ENCODE results near the gene RPL6. TPM values are rescaled to one million over a fixed set of nuclear protein-coding genes. Genes with fewer than 3 reads are reported as not detected.

The RPL6 gene
- total and polyA plus RNA-seq, 8 donors: 590 to 1,871 (median 1,055) TPM

GRCh38 chr12:112367965-112368364 is 41.4 kb downstream of the RPL6 start:
- FAIRE-seq (no peak), ATAC-seq (no peak), DNase-seq (no peak)
- WGBS, 2 donors: 72 to 81% methylated on average over 3 of the region's 3 CpGs
- Histone ChIP-seq H3K9me3 (no peaks in the 10 kb centered on the region), H3K27me3 (no peaks in the 10 kb centered on the region), H3K36me3 (no peaks in the 10 kb centered on the region), H3K4me3 (no peak overlapping the region), H3K27ac (no peak overlapping the region), H3K4me1 (no peaks in the 10 kb centered on the region)
- TF ChIP-seq CTCF (IDR thresholded peaks at IDR 0.05): no peak
- intact Hi-C loops (cut with DNase I): no loop called here

- intact Hi-C loops (cut with DNase I): no loop called here
- Histone ChIP-seq H3K4me3 (no peak overlapping the region), H3K27me3 (no peaks in the 10 kb centered on the region), H3K4me1 (no peaks in the 10 kb centered on the region), H3K27ac (no peak overlapping the region), H3K36me3 (no peaks in the 10 kb centered on the region), H3K9me3 (no peaks in the 10 kb centered on the region)
- no peak for ATAC-seq
- DNase-seq: no peak
- no peak for TF ChIP-seq CTCF (IDR thresholded peaks at IDR 0.05)
- no peak for FAIRE-seq
- WGBS, 2 donors: 96 to 98% methylated on average over 3 of the region's 3 CpGs
Observed at GRCh38 chr12:112362310-112362709, 47.1 kb downstream of the RPL6 start.

GRCh38 chr12:112361271-112361670 is 48.1 kb downstream of the RPL6 start:
- intact Hi-C loops (cut with DNase I): no loop called here
- Histone ChIP-seq H3K27me3 (no peaks in the 10 kb centered on the region), H3K9me3 (no peaks in the 10 kb centered on the region), H3K4me3 (no peak overlapping the region), H3K27ac (no peak overlapping the region), H3K36me3 (no peaks in the 10 kb centered on the region), H3K4me1 (no peaks in the 10 kb centered on the region)
- FAIRE-seq (no peak), ATAC-seq (no peak), DNase-seq (no peak)
- WGBS, 2 donors: 83 to 87% methylated on average over 4 of the region's 4 CpGs
- no peak for TF ChIP-seq CTCF (IDR thresholded peaks at IDR 0.05)

- Histone ChIP-seq H3K9me3 (no peaks in the 10 kb centered on the region), H3K36me3 (no peaks in the 10 kb centered on the region), H3K27me3 (no peaks in the 10 kb centered on the region), H3K27ac (no peak overlapping the region), H3K4me3 (no peak overlapping the region), H3K4me1 (no peaks in the 10 kb centered on the region)
- no peak for TF ChIP-seq CTCF (IDR thresholded peaks at IDR 0.05)
- ATAC-seq: no peak
- DNase-seq: no peak
- intact Hi-C loops (cut with DNase I): no loop called here
- FAIRE-seq: no peak
- WGBS, 2 donors: 95 to 97% methylated on average over 4 of the region's 4 CpGs
Observed at GRCh38 chr12:112359290-112359689, 50.1 kb downstream of the RPL6 start.

GRCh38 chr12:112357214-112357613 is 52.2 kb downstream of the RPL6 start:
- no peak overlapping the region for H3K27ac ChIP-seq
- no peaks in the 10 kb centered on the region for H3K4me1 ChIP-seq
- H3K9me3 ChIP-seq: no peaks in the 10 kb centered on the region
- 88 to 92% methylated on average over 2 of the region's 2 CpGs for WGBS, 2 donors
- DNase-seq: no peak
- no peak overlapping the region for H3K4me3 ChIP-seq
- FAIRE-seq: no peak
- H3K36me3 ChIP-seq: no peaks in the 10 kb centered on the region
- no peak for TF ChIP-seq CTCF (IDR thresholded peaks at IDR 0.05)
- no peaks in the 10 kb centered on the region for H3K27me3 ChIP-seq
- intact Hi-C loops (cut with DNase I): no loop called here
- ATAC-seq: no peak

Other genes starting within 250 kb of the RPL6 start
- gene HECTD4, start 27.2 kb downstream of the RPL6 start, total RNA-seq: 10 to 100 TPM; 17.9 to 36.1 (median 23.7) TPM
- gene HECTD4, start 27.2 kb downstream of the RPL6 start, polyA plus RNA-seq: 10 to 100 TPM; 37.2 to 38.4 TPM
- gene PTPN11, start 9.3 kb upstream of the RPL6 start, total RNA-seq: 10 to 100 TPM; 25.5 to 51.1 (median 38.7) TPM
- gene PTPN11, start 9.3 kb upstream of the RPL6 start, polyA plus RNA-seq: 10 to 100 TPM; 12.4 to 17.0 TPM

Measured in pancreas (tissue), 10 donors.